Vagina (tissue), 2 donors: Measurements from ENCODE around the gene GIGYF2. TPM values are rescaled to one million over a fixed set of nuclear protein-coding genes. Genes with fewer than 3 reads are reported as not detected.

Source experiments
- DNase-seq, 2 donors: peaks; one replicate each; pipeline ENCODE4 v3.0.0-alpha.2; 2017; ENCODE audit errors: extremely low spot score in 2 of 2
- H3K27ac ChIP-seq: fragments of 200-600 bp; sonication (generic); one replicate; pipeline ENCODE4 v1.5.1; 2019
- H3K27me3 ChIP-seq: fragments of 200-600 bp; sonication (generic); one replicate; pipeline ENCODE4 v1.5.1; 2019
- H3K36me3 ChIP-seq, 2 donors: fragments of 200-600 bp; sonication (generic); one replicate each; pipeline ENCODE4 v1.5.1; 2017 to 2019
- H3K4me1 ChIP-seq: fragments of 200-600 bp; sonication (generic); one replicate; pipeline ENCODE4 v1.5.1; 2019
- H3K4me3 ChIP-seq, 2 donors: fragments of 200-600 bp; sonication (generic); 1 replicate in 1 of 2; 2 replicates in 1 of 2; pipeline ENCODE4 v1.5.1; 2016 to 2019
- H3K9me3 ChIP-seq: fragments of 200-600 bp; sonication (generic); one replicate; pipeline ENCODE4 v1.5.1; 2019
- POLR2A ChIP-seq, 2 donors: fragments of 450-650 bp; IDR thresholded peaks; one replicate each; pipeline ENCODE4 v1.6.1; 2017; ENCODE audit warnings: antibody characterized with exemption in 2 of 2, mild to moderate bottlenecking in 2 of 2, moderate library complexity in 2 of 2
- POLR2AphosphoS5 ChIP-seq, 2 donors: sonication (generic); formaldehyde crosslinking; IDR thresholded peaks; one replicate each; pipeline ENCODE4 v1.9.0; 2017; ENCODE audit warnings: antibody characterized with exemption in 2 of 2, mild to moderate bottlenecking in 2 of 2, low read depth in 1 of 2; ENCODE audit not compliant: insufficient read depth in 1 of 2
- intact Hi-C: fragments of 100-400 bp; cut with DNase I; formaldehyde crosslinking; loops from one replicate; pipeline ENCODE4 v1.15.1; 2023
- total RNA-seq: library from RNA; depleted of rRNA; stranded (reverse); fragments of >200 nt; gene quantifications from one replicate; pipeline ENCODE4 v1.2.3, GENCODE V29; 2016
- TF ChIP-seq, protein P1 (sequence below), 3 experiments: fragments of 450-650 bp in 2 of 3; fragments of 200-600 bp in 1 of 3; sonication (generic) in 1 of 3; IDR thresholded peaks; one replicate each; pipeline ENCODE4 v1.5.1; 2017 to 2019; ENCODE audit warnings: antibody characterized with exemption in 3 of 3, mild to moderate bottlenecking in 2 of 3, moderate library complexity in 2 of 3

Gene GIGYF2
- total RNA-seq, 1 donor from 2014 or later, result 69.0 TPM

DNA sequence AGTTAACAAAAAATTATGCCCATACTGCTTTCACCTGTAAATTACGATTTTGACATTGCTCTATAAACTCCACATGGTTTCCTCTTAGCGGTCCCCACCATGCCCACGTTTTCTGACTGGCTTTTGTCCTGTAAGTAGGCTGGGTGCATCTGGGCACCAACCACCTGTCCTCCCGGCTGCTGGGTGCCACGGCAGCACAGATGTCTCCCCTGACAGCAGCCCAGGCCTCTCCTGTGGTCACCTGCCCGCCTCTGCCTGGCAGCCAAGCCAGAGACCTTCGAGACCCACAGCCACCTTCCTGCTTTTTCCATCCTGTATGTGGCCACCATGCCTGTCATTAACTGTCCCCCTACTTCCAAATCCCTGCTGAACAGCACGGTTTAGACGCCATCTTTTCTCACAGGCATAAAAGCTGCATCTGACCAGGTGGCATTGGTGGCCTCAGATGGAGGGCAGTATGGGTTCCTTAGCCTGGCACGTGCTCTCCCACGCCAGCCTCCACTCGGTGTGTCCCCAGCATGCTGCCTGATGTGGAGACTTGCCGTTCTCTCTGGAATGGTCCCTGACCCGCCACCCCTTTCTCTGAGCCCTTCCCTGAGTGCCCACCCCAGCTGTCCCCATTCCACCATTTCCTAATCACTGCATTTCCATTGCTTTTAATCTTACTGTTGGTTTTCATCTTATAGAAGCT, 191.9 kb downstream of the GIGYF2 start:
- Histone ChIP-seq H3K27ac (no peak overlapping the region), H3K4me3 (no peak overlapping the region), H3K4me1 (peaks cover 7% of the 10 kb centered on the region), H3K27me3 (no peaks in the 10 kb centered on the region), H3K36me3 (no peaks in the 10 kb centered on the region), H3K9me3 (no peaks in the 10 kb centered on the region)
- DNase-seq, result no peak
- intact Hi-C loops, result no loop called here
- TF ChIP-seq POLR2AphosphoS5 (IDR thresholded peaks at IDR 0.05; ENCODE audit: insufficient read depth in 1 of 2, low read depth in 1 of 2) (no peak), POLR2A (IDR thresholded peaks at IDR 0.05) (no peak)
- TF ChIP-seq, protein P1, sequence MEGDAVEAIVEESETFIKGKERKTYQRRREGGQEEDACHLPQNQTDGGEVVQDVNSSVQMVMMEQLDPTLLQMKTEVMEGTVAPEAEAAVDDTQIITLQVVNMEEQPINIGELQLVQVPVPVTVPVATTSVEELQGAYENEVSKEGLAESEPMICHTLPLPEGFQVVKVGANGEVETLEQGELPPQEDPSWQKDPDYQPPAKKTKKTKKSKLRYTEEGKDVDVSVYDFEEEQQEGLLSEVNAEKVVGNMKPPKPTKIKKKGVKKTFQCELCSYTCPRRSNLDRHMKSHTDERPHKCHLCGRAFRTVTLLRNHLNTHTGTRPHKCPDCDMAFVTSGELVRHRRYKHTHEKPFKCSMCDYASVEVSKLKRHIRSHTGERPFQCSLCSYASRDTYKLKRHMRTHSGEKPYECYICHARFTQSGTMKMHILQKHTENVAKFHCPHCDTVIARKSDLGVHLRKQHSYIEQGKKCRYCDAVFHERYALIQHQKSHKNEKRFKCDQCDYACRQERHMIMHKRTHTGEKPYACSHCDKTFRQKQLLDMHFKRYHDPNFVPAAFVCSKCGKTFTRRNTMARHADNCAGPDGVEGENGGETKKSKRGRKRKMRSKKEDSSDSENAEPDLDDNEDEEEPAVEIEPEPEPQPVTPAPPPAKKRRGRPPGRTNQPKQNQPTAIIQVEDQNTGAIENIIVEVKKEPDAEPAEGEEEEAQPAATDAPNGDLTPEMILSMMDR (IDR thresholded peaks at IDR 0.05), result no peak

DNA sequence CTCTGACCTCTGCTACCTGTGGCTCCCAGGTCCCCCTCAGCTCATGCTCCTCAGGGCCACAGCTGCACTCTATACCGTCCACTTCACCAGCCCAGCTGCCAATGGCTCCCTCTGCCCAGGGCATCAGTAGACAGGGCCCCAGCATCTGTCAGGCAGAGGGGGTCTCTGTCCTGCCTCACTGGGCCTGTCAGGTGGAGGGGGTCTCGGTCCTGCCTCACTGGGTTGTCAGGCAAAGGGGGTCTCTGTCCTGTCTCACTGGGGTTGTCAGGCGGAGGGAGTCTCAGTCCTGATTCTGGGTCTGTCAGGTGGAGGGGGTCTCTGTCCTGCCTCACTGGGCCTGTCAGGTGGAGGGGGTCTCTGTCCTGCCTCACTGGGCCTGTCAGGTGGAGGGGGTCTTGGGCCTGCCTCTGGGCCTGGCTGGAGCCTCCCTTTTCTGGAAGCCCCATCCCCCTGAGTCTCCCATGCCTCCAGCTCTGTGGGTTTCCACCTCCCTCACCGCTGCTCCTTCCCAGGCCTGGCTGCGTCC, 192.8 kb downstream of the GIGYF2 start:
- H3K4me3 ChIP-seq, result no peak overlapping the region
- no peak for TF ChIP-seq POLR2AphosphoS5 (IDR thresholded peaks at IDR 0.05; ENCODE audit: insufficient read depth in 1 of 2, low read depth in 1 of 2)
- TF ChIP-seq, protein P1 (IDR thresholded peaks at IDR 0.05), result no peak
- TF ChIP-seq POLR2A (IDR thresholded peaks at IDR 0.05), result no peak
- no peaks in the 10 kb centered on the region for H3K36me3 ChIP-seq
- no peak overlapping the region for H3K27ac ChIP-seq
- peaks cover 7% of the 10 kb centered on the region for H3K4me1 ChIP-seq
- no peaks in the 10 kb centered on the region for H3K9me3 ChIP-seq
- H3K27me3 ChIP-seq, result no peaks in the 10 kb centered on the region
- DNase-seq, result no peak
- intact Hi-C loops, result no loop called here

DNA sequence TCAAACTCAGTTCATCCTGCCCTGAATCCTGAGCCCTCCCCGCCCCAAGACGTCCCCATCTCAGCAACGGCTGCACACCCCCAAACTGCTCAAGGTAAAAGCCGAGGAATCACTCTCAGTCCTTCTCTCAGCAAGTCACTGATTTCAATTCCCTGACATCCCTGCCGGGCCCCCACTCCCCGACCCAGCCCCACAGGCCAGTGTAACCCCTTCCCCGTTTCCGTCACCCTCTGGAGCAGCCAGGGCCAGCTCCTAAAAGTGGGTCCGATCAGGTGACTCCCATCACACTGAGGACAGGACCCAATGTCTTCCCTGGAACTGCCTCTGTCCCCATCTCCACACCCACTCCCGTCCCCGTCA, 193.4 kb downstream of the GIGYF2 start:
- no peak for DNase-seq
- TF ChIP-seq POLR2AphosphoS5 (IDR thresholded peaks at IDR 0.05; ENCODE audit: insufficient read depth in 1 of 2, low read depth in 1 of 2) (no peak), POLR2A (IDR thresholded peaks at IDR 0.05) (no peak)
- TF ChIP-seq, protein P1 (IDR thresholded peaks at IDR 0.05), result no peak
- Histone ChIP-seq H3K9me3 (no peaks in the 10 kb centered on the region), H3K27ac (no peak overlapping the region), H3K36me3 (no peaks in the 10 kb centered on the region), H3K4me1 (peaks cover 7% of the 10 kb centered on the region), H3K27me3 (no peaks in the 10 kb centered on the region), H3K4me3 (no peak overlapping the region)
- intact Hi-C loops, result no loop called here

DNA sequence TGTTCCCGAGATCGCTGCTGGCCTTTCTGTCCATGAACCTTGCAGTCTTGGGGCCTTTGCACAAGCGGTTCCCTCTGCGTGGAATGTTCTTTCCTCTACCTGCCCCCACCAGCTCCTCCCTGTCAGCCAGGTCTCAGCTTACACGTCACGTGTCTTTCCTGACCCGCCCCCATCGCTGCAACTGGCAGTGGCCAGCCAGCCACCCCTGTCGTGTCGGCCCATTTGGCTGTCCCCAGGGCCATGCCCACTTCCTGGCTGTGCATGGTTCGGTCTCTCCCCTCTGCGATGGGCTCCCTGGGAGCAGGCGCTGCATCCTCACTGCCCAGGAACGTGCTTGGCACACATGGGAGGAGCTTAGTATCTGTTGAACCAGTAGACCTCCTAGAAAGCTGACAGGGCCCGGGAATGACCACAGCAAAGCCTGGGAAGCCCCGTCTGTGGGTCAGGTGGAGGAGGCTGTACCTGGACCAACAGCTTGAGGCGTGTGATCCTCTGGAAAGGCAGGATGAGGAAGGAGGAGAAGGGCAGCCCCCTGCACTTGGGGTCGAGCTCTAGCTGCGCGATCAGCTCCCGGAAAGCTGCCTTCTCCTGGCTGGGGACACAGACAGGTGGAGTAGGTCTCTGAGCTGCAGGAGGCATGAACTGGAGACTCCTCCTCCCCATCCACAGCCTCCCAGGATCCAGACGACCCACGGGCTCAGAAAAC, 193.9 kb downstream of the GIGYF2 start:
- Histone ChIP-seq H3K9me3 (no peaks in the 10 kb centered on the region), H3K4me1 (peaks cover 7% of the 10 kb centered on the region), H3K27ac (no peak overlapping the region), H3K27me3 (no peaks in the 10 kb centered on the region), H3K4me3 (no peak overlapping the region), H3K36me3 (no peaks in the 10 kb centered on the region)
- DNase-seq, result no peak
- intact Hi-C loops, result no loop called here
- TF ChIP-seq POLR2AphosphoS5 (IDR thresholded peaks at IDR 0.05; ENCODE audit: insufficient read depth in 1 of 2, low read depth in 1 of 2) (no peak), POLR2A (IDR thresholded peaks at IDR 0.05) (no peak)
- TF ChIP-seq, protein P1 (IDR thresholded peaks at IDR 0.05), result no peak

DNA sequence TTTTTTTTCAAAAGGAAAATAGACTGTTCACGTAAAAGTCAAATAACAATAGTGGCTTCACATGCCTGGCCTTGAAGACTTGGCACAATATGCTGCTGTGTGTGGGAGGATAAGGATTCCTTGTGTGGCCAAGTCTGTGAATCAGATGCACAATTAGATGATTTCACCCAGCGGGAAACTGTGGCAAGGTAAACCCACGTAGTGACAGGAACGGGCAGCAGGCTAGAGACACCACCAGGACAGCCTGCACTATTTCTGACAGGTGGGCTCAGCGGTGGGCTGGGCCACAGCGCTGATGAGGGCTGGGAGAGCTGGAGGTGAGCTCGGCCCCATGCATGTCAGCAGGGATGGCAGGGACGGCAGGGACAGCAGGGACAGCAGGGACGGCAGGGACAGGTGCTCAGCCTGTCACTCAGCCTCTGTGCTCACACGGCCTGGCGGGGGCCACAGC, 194.5 kb downstream of the GIGYF2 start:
- no peak for DNase-seq
- Histone ChIP-seq H3K4me1 (peaks cover 7% of the 10 kb centered on the region), H3K27me3 (no peaks in the 10 kb centered on the region), H3K9me3 (no peaks in the 10 kb centered on the region), H3K4me3 (no peak overlapping the region), H3K27ac (no peak overlapping the region), H3K36me3 (no peaks in the 10 kb centered on the region)
- intact Hi-C loops, result no loop called here
- TF ChIP-seq, protein P1 (IDR thresholded peaks at IDR 0.05), result no peak
